ENCODE data around the gene SMYD3. TPM values are rescaled to one million over a fixed set of nuclear protein-coding genes. Genes with fewer than 3 reads are reported as not detected.
A peak's percentile ranks its signal among the peaks of the same experiment; 100 is the strongest.

SMYD3 gene
- total and polyA plus RNA-seq, 2 donors (not counting 1 experiment from before 2014, with no cell fraction given): 69.4 to 83.1 TPM

DNA sequence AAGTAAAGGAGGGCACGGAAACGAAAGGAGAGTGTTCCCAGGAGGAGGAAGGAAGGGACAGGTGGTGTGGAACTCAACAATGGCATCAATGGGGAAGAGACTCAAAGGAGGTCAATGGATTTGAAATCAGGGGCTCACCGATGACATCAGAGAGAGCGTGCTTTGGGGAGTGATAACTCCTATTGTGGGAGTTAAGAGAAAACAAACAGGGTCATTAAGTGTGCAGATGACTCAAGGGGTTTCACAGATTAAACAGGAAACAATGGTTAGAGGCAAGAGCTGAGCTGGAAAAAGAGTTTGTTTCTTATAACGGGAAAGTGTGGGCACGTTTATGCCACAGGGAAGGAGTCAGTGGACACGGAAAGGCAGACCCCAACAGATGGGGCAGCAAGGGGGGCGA, 629.1 kb downstream of the SMYD3 start:
- no peak overlapping the region for H3K9ac ChIP-seq (ENCODE audit: insufficient read depth, low read length)
- no peak overlapping the region for H3K27ac ChIP-seq (ENCODE audit: insufficient read depth, low read length)
- TF ChIP-seq EZH2 (IDR thresholded peaks at IDR 0.05; ENCODE audit: low read length, missing control alignments): no peak
- no peak for TF ChIP-seq CTCF (conservative IDR thresholded peaks at IDR 0.05 in 1 of 2, IDR thresholded peaks at IDR 0.05 in 1 of 2; ENCODE audit: low read depth in 1 of 2, low read length in 2 of 2)
- no peak for DNase-seq (ENCODE audit: low read depth in 2 of 2)
- no peaks in the 10 kb centered on the region for H3K79me2 ChIP-seq (ENCODE audit: control insufficient read depth, insufficient read depth, low read length)
- H3K4me2 ChIP-seq (ENCODE audit: extremely low read depth, insufficient read depth, low read length): no peak overlapping the region
- H3K9me3 ChIP-seq (ENCODE audit: control insufficient read depth, insufficient read depth, low read depth, low read length): no peaks in the 10 kb centered on the region
- H4K20me1 ChIP-seq (ENCODE audit: control insufficient read depth, extremely low read depth, insufficient read depth, low read length): no peaks in the 10 kb centered on the region
- H3K27me3 ChIP-seq (ENCODE audit: control insufficient read depth, insufficient read depth, low read length): no peaks in the 10 kb centered on the region
- H3K4me3 ChIP-seq (replicated peaks in 1 of 4; ENCODE audit: control extremely low read depth in 1 of 4, insufficient read depth in 1 of 4, low read depth in 3 of 4, low read length in 4 of 4): no peak overlapping the region
- H3K4me1 ChIP-seq (ENCODE audit: control insufficient read depth, extremely low read depth, insufficient read depth, low read length): peaks cover 22% of the 10 kb centered on the region
- no peaks in the 10 kb centered on the region for H3K36me3 ChIP-seq (ENCODE audit: control insufficient read depth, insufficient read depth, low read length)
- H2AFZ ChIP-seq (ENCODE audit: low read length): no peak overlapping the region

GRCh38 chr1:245876586-245876985, 630.5 kb downstream of the SMYD3 start:
- Histone ChIP-seq H4K20me1 (ENCODE audit: control insufficient read depth, extremely low read depth, insufficient read depth, low read length) (no peaks in the 10 kb centered on the region), H3K9me3 (ENCODE audit: control insufficient read depth, insufficient read depth, low read depth, low read length) (no peaks in the 10 kb centered on the region), H3K9ac (ENCODE audit: insufficient read depth, low read length) (no peak overlapping the region), H3K4me2 (ENCODE audit: extremely low read depth, insufficient read depth, low read length) (no peak overlapping the region), H3K27me3 (ENCODE audit: control insufficient read depth, insufficient read depth, low read length) (no peaks in the 10 kb centered on the region), H2AFZ (ENCODE audit: low read length) (no peak overlapping the region), H3K4me3 (replicated peaks in 1 of 4; ENCODE audit: control extremely low read depth in 1 of 4, insufficient read depth in 1 of 4, low read depth in 3 of 4, low read length in 4 of 4) (no peak overlapping the region), H3K27ac (ENCODE audit: insufficient read depth, low read length) (no peak overlapping the region), H3K4me1 (ENCODE audit: control insufficient read depth, extremely low read depth, insufficient read depth, low read length) (peaks cover 30% of the 10 kb centered on the region), H3K79me2 (ENCODE audit: control insufficient read depth, insufficient read depth, low read length) (no peaks in the 10 kb centered on the region), H3K36me3 (ENCODE audit: control insufficient read depth, insufficient read depth, low read length) (no peaks in the 10 kb centered on the region)
- TF ChIP-seq CTCF (conservative IDR thresholded peaks at IDR 0.05 in 1 of 2, IDR thresholded peaks at IDR 0.05 in 1 of 2; ENCODE audit: low read depth in 1 of 2, low read length in 2 of 2) (no peak), EZH2 (IDR thresholded peaks at IDR 0.05; ENCODE audit: low read length, missing control alignments) (no peak)
- peak in 1 of 2 donors; percentile 82 for DNase-seq (ENCODE audit: low read depth in 2 of 2)

DNA sequence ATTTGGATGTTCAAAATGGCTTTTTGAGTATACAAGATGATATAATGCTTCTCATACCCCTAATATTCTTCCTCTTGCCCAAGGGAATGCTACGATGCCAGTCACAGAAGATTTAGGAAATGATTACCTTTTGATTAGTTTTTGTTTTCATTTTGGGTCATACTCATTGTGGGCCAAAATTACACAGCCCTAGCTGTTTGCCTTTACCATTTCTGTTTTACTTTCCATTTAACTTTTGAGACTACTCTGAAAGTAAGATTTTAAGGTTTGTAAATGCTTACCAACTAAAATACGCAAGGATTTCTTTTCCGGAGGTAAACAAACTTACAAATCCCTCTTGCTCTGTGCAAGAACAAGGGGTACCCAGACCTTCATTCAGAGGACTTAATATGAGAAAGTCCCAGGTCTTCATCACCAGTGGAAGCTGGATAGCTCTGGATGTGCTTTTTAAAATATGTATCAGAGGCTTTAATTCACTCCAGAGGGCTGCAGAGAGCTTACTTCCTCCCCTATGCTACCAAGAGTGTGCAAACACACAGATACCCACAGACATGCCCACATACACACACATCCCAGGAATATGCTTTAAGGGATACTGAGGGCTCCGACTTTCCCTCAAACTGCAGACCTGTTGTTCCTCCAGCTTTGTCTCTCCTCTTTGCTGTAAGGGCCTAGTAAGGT, 631.4 kb downstream of the SMYD3 start:
- H3K4me1 ChIP-seq (ENCODE audit: control insufficient read depth, extremely low read depth, insufficient read depth, low read length): peaks cover 31% of the 10 kb centered on the region
- H3K4me2 ChIP-seq (ENCODE audit: extremely low read depth, insufficient read depth, low read length): no peak overlapping the region
- no peaks in the 10 kb centered on the region for H3K79me2 ChIP-seq (ENCODE audit: control insufficient read depth, insufficient read depth, low read length)
- peak overlapping the region; percentile 77 for H3K27ac ChIP-seq (ENCODE audit: insufficient read depth, low read length)
- H3K4me3 ChIP-seq (replicated peaks in 1 of 4; ENCODE audit: control extremely low read depth in 1 of 4, insufficient read depth in 1 of 4, low read depth in 3 of 4, low read length in 4 of 4): no peak overlapping the region
- no peaks in the 10 kb centered on the region for H4K20me1 ChIP-seq (ENCODE audit: control insufficient read depth, extremely low read depth, insufficient read depth, low read length)
- DNase-seq (ENCODE audit: low read depth in 2 of 2): peak in 1 of 2 donors; percentile 25
- H3K9me3 ChIP-seq (ENCODE audit: control insufficient read depth, insufficient read depth, low read depth, low read length): no peaks in the 10 kb centered on the region
- TF ChIP-seq CTCF (conservative IDR thresholded peaks at IDR 0.05 in 1 of 2, IDR thresholded peaks at IDR 0.05 in 1 of 2; ENCODE audit: low read depth in 1 of 2, low read length in 2 of 2) (peak in 1 of 2 donors; percentile 6), EZH2 (IDR thresholded peaks at IDR 0.05; ENCODE audit: low read length, missing control alignments) (no peak)
- no peaks in the 10 kb centered on the region for H3K36me3 ChIP-seq (ENCODE audit: control insufficient read depth, insufficient read depth, low read length)
- no peak overlapping the region for H3K9ac ChIP-seq (ENCODE audit: insufficient read depth, low read length)
- H2AFZ ChIP-seq (ENCODE audit: low read length): no peak overlapping the region
- H3K27me3 ChIP-seq (ENCODE audit: control insufficient read depth, insufficient read depth, low read length): no peaks in the 10 kb centered on the region
